Posterior cingulate gyrus (tissue), 11 donors: ENCODE data around the gene KBTBD2.
"Not testable (repeated sequence)": the region's sequence is repeated elsewhere in the genome, so short reads cannot be mapped to it uniquely, and the experiment has no call there.

ENCODE experiments used
- DNase-seq, 10 donors: peaks; one replicate each; pipeline versions ENCODE4 v3.0.0 to v3.0.0-alpha.2; 2020 to 2021; ENCODE audit warnings: mixed read lengths in 3 of 10
- intact Hi-C: fragments of 100-400 bp; cut with DNase I; formaldehyde crosslinking; loops from one replicate; pipeline ENCODE4 v1.15.1; 2023

Gene KBTBD2

DNA sequence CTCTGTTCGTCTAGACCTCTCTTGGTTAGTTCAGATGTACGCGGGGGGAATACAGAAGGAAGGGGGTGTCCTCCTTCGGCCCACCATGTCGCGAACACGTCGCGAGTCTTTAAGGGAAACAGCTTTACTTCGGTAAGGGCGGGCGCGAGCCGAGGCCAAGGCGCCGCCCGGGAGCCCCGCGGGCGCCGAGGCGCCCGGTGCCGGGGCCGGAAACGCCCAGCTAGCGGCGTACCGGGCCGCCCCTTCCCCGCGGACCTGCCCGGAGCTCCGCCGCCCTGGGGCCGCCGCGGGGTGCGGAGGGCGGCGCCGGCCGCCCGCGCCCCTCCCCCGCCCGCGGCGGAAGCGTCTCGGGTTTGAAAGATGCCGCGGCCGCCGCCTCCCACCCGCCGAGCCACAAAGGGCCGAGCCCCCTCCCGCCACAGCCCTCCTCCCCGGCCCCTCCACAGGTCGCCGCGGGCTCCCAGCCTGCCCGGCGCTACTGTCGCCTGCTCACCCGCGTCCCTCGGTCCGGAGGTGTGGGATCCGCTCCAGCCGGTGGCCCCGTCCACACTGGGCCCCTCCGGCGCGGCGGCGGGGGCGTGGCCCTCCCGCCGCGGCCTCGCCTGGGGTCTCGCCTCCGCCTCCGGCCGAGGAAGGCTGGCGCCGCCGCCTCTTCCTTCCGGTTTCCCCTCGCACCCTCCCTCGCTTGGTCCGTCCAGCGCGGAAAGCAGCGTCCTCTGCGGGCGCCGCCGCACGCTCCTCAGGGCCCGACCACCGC lies at the start of gene KBTBD2:
Gene KBTBD2 (minus strand): TSS at position 718 of the 757 bp plus-strand sequence. CDS start 12,156 bp downstream, outside the sequence.
- intact Hi-C loops, result loop anchor here (5.0 kb wide), 2 partner anchors 44 to 171 kb away; partner anchors contain the start of gene NT5C3A
- peak; percentile 66 to 96 (median 76) for DNase-seq

DNA sequence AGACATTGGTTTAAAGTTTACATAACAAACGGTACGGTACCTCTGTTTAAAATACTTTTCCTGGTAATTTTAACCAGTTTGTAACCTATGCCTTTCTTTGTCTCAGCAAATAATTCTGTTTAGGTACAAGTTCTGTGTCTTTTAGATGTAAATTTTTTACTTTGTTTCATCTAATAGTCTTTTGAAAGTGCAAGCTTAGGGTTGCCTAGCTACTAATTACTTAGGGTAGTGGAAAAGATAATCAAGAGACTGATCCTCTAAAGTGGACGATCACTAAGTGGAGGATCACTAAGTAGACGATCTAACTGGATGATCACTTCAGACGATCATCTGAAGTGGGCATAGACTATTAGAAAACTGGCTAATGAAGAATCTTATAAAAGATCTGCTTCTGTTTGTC lies 49.6 kb upstream of the KBTBD2 start:
- intact Hi-C loops, result no loop called here

DNA sequence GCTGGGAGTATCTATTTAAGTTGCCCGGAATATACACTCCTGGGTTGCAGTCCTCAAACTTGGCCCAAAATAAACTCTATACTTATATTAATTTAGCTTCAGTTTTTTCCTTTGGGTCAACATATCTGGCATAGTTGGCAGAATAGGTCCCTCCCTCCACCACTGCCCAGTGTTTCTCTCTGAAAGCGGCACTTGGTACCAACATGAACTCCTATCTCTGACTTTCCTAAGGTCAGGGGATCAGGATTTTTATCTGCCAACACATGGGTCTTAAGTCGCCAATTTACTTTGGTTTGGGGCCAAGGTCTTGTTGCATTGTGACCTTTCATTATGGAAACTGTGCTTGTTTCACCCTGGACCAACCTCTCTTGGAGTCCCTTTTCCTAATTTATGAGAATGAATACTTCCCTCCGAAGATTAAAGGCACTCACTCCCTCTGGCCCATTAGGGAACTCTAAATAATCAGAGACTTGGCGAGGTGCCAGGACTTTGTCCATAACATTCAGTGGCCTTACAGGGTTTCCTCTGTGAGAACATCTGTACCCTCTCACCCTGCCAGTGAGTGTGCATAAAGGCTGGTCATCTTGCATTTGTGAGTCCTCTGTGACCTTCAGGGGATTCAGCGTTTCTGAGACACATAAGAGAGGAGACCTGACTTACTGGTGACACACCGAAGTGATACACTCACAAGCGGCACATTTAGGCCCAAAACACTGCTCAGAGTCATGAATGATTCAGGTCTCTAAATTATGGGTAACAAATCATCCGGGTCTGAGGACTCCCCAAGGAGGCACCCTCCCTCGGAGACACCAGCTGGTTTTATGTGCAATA lies 46.0 kb upstream of the KBTBD2 start:
- intact Hi-C loops, result no loop called here
- DNase-seq, result peak in 1 of 10 donors; percentile 43

More for the DNA sequence above, 49.6 kb upstream of the KBTBD2 start:
- DNase-seq, result no peak

DNA sequence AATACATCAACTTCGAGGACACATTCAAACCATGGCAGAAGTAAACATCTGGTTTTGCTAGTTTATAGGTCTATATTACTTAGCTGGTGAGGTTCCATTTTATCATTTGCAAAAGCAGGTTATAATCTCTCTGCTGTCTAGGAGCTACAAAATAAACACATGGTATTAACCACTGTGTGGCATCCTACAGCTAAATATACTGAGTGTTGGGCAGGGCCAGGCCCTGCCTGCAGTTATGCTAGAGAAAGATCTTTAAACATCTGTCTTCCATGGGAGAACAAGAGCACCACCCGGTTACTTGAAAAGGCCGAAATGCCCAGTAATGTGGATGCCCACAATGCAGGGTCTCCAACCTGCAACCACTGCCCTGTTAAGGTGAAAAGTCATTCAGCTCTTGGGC lies 45.1 kb upstream of the KBTBD2 start:
- intact Hi-C loops, result no loop called here
- DNase-seq, result no peak

DNA sequence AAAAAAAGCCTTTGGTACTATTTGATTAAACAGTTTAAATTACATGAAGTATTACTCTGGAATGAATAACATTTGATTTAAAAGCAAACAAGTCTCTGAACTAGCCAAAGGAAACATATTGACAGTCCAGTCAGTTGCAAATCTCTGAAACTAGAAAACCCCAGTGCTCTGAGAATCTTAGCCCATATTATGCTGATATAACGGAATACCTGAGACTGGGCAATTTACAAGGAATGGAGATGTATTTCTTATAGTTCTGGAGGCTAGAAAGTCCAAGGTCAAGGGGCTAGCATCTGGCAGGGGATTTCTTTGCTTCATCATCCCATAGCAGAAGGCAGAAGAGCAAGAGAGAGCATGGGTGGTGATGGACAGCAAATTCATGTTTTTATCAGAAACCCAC lies 44.0 kb upstream of the KBTBD2 start:
- DNase-seq, result no peak
- intact Hi-C loops, result no loop called here

DNA sequence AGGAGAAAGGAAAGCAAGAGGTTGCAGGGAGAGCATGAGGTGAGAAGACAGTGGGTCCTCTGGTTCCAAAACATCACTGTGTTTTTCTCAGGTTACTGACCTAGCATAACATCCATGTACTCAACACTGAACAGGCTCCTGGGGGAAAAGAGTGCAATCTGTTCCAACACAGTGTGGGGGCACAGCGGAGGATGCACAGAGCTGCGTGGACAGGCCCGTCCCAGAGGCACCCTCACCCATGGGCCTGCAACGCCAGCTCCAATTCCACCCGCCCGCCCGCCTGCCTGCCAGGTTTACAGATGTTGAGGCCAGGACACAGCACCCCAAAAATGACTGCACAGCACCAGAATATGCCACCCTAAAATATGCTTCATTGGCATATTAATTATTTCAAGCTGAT lies 38.8 kb upstream of the KBTBD2 start:
- intact Hi-C loops, result no loop called here
- DNase-seq, result no peak

DNA sequence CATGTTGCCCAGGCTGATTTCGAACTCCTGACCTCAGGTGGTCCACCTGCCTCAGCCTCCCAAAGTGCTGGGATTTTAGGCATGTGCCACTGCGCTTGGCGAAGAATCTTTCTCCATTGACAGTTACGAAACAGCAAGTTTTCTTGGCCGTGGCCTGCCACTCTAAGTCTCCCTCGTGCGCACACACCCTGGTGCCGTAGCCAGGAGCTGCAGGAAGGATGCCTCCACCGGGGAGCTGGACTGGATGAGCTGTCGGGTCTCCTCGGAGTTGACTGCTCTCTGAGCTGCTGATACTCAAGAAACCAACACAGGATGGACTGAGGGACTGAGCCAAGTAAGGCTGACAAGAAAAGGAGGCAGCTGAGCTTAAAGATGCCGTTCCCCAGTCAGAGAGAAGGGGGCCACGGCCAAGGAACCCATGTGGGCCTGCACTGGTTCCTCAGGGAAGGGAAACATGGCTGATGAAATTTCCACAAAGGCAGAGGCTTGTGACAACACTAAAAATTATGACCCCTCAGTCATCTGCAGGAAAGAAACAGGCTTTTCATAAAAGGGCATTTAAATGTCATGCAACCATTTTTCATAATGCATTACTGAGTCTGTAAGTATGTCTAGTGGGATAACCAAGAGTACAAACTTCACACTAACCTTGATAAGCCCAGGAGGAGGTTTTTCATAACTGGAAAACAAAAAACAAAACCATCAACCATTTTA lies 38.0 kb upstream of the KBTBD2 start:
- intact Hi-C loops, result no loop called here

DNA sequence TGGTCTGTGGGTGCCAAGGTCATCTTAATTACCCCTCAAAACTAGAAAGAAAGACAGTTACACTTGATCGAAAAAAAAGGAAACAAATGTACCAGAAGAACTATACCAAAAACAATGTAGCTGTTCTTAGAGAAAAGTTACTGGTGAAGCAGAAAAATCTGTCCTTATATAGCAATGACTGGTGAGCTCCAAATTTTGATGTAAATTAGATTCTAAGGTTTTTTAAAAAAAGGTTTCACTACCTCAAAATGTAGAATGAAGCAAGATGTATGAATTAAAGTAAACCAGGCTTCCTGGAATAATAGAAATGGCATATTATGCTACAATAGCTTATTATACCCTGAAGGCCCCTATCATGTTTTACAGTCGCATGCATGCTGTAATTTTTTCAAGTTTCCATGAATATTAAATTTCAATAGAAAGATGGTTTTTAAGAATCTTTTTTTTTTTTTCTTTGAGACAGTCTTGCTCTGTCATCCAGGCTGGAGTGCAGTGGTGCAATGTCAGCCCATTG lies 37.3 kb upstream of the KBTBD2 start:
- intact Hi-C loops, result no loop called here
- no peak for DNase-seq

More for the DNA sequence above, 38.0 kb upstream of the KBTBD2 start:
- no peak for DNase-seq

DNA sequence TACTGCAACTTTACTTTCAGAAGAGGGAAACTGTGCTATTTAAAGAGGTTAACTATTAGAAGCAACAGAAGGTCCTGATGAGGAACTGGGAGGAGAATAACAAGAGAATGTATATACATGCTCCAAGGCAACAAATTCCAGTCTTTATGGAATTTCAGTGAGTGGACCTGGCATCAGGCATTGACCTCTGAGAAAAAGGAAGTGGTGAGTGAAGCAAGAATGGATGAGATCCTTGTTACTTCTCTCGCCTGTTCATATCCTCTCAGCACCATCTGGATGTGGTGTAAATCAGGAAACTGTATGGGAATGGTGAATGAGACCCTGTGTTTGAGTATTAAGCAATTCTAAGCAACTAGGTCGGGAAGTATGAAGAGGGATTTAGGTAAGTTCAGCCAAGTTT lies 30.3 kb upstream of the KBTBD2 start:
- intact Hi-C loops, result no loop called here
- DNase-seq, result no peak

DNA sequence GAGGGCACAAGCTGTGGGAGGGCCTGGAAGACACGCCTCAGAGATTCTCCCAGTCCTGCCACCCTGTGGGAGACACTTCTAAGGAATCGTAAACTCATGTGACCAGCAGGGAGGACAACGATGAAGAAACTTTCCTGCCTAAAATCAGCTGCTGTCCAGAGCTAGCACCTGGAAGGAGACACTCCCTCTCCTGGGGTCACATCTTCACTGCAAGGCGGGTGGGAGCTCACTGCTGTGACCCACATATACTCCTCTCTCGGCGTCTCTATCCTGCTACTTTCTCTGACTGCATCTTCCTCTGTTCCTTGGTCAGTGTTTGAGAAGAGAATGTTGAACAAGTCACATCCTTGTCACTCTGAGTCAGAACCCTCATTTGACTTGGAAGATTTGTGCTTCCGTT lies 25.4 kb upstream of the KBTBD2 start:
- intact Hi-C loops, DNase-seq: not testable (repeated sequence)

DNA sequence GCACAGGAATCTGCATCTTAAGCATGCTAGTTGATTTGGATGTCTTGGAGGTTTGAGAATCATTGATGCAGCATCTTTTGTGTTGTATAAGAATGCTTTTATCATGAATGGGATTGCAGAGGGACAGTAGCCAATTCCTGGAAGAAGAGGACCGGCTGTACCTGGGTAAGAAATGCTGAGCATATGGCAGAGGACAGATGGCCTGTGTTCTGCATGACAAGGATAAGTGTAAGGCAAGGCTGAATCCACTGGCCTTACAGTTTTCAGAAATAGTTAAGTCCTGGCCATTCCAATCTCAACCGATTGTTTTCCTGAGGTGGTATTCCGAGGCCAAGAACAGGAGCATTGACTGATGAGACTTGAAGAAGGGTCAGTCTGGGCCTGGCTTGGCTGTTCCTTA lies 24.4 kb upstream of the KBTBD2 start:
- intact Hi-C loops, result no loop called here
- DNase-seq, result peak in 1 of 10 donors; percentile 45

DNA sequence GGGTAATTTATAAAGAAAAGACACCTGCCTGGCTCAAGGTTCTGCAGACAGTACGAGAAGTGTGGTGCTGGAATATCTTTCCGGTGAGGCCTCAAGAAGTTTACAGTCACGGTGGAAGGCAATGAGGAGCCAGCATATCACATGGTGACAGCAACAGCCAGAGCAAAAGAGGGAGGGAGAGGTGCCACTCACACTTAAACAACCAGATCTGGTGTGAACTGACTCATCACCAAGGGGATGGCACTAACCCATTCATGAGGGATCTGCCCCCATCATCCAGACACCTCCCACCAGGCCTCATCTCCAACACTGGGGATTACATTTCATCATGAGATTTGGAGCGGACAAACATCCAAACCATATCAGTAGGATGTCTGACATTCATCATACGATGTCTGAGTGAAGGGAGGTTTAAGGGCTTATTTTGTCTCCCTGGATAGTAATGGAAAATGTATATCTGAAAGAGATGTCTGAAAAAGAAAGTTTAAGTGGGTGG lies 23.5 kb upstream of the KBTBD2 start:
- intact Hi-C loops, result no loop called here
- DNase-seq, result no peak

DNA sequence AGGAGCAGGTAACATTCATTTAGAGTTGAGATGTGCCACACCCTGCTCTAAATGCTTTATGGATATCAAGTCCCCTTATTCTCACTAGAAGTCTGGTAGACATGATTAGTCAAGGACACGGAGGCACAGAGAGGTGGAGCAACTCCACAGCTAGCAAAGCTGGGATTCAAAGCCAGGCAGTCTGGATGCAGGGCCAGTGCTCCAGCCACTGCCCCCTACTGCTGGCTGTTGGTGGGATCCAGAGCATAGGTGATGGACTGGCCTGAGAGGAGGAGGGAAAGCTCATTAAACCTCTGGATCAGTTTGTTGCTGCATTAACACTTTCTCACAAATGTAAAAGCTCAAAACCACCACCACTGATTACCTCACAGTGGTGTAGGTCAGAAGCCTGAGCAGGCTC lies 22.6 kb upstream of the KBTBD2 start:
- intact Hi-C loops, result no loop called here
- no peak for DNase-seq

DNA sequence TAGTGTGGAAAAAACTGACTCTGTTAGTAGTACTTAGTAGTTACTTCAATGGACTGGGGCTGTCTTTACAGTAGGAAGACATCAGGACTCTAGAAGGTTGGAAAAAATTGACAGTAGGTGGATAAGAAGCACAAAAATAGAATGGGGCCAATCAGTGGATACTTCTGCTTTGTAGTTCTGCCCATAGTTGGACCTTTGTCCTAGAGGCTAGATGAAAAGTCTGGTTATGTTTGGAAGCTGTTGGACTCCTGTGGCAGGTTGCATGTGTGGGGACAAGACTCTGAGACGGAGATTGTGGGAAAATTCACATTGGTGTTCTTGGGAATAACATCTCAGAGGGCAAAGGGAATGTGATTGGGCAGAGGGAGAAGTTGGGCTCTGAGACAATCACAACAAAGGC lies 18.6 kb upstream of the KBTBD2 start:
- DNase-seq, result no peak
- intact Hi-C loops, result no loop called here

DNA sequence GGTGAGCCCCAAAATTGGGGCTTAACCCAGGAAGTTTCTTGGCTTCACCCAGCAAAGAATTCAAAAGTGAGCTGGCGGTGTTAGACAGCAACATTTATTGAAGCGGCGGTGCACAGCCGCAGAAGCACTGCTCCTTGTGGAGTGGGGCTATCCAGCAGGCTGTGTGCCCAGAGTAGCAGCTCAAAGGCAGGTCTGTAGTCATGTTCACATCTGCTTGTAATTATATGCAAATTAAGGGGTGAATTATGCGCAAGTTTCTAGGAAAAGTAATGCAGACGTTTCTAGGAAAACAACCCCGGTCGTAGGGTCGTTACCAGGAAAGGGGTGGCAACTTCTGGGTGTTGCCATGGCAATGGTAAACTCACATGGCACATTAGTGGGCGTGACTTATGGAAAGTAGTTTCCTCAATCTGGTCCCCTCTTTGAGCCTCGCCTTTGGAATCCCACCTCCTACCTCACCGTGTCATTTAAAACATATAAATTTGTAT lies 13.7 kb upstream of the KBTBD2 start:
- peak; percentile 31 to 95 (median 56) for DNase-seq
- intact Hi-C loops, result no loop called here

DNA sequence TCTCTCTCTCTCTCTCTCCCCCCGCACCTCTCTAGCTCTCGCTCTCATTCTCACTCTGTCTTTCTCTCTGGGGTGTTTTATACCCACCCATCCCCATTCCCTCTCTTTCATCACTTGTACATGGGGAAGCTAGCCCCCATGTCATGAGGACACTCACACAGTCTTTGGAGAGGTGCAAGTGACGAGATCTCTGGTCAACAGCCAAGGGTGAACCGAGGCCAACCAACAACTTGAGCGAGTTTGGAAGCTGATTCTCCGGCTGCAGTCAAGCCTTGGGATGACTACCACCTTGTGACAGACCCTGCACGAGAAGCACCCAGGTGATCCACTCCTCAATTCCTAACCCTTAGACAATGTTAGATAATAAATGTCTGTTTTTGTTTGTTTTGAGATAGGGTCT lies 10.1 kb upstream of the KBTBD2 start:
- intact Hi-C loops, result no loop called here
- peak in 1 of 10 donors; percentile 42 for DNase-seq

DNA sequence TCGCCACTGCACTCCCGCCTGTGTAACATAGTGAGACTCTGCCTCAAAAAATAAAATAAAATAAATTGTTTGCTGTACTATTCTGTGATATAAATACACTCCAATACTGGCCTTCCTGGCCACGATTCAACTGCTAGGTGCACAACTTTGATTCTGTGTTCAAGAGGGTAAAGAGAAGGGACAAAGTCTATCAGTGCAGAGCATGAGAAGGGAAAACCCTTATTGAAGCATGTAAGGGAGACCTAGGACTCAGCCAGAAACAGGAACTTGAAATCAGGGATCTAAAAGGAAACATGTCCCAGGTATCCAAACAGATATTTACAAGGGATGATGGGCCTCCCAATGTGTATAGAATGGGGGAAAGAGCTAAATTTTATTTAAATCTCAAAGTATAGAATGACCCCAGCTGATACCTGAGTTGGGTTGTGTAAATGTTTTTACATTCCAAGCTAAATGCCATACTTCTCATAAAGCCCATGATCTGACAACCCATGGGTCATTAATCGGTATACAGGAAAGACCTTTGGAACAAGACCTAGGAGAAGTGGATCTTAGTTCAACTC lies 9.0 kb upstream of the KBTBD2 start:
- intact Hi-C loops, result no loop called here
- DNase-seq, result no peak

DNA sequence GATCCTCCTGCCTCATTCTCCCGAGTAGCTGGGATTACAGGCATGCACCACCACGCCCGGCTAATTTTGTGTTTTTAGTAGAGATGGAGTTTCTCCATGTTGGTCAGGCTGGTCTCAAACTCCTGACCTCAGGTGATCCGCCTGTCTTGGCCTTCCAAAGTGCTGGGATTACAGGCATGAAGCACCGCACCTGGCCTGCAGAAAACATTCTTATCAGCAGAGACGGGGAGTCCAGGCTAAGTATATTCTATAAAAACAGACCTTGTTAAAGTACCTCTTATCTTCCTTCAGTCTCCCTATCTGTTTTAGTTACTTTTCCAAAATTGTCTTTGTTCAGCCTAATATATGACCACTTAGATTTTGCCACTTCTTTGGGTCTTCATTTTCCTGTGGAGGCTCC lies 5.8 kb upstream of the KBTBD2 start:
- intact Hi-C loops, DNase-seq: not testable (repeated sequence)

DNA sequence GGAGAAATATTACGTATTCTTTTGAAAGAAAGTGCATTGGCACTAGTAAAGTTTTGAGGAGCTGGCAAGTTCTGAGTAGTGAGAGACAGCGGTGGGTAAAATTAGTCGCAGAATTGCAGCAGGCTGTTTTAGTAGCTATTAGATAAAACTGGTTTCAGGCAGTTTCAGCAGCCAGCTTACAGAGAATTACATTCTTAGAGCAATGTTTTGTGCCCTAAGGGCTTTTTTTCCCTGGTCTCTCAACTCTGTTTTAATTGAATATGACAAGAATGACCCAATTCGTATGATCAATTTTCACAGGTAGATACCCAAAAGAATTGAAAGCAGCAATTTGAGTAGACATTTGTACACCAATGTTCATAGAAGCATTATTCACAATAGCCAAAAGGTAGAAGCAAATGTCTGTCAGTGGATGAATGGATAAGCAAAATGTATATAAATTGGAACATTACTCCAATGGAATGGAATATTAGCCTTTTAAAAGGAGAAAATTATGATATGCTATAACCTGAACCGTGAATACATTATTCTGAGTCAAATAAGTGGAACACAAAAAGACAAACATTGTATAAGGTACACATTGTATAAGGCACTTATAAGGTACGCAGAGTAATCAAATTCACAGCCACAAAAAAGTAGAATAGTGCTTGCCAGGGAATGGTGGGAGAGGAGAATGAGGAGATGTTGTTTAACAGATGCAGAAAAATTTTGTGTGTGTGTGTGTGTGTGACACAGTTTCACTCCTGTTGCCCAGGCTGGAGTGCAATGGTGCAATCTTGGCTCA lies 5.2 kb upstream of the KBTBD2 start:
- intact Hi-C loops, result no loop called here
- no peak for DNase-seq
